NCI-H2107 (cell line): ENCODE results near the gene ACOT2.
"Not testable (repeated sequence)": the region's sequence is repeated elsewhere in the genome, so short reads cannot be mapped to it uniquely, and the experiment has no call there.

Experiments used
- DNase-seq: peaks from one replicate; lab custom pipeline; 2025; lab: John Stamatoyannopoulos, UW

ACOT2 gene

DNA sequence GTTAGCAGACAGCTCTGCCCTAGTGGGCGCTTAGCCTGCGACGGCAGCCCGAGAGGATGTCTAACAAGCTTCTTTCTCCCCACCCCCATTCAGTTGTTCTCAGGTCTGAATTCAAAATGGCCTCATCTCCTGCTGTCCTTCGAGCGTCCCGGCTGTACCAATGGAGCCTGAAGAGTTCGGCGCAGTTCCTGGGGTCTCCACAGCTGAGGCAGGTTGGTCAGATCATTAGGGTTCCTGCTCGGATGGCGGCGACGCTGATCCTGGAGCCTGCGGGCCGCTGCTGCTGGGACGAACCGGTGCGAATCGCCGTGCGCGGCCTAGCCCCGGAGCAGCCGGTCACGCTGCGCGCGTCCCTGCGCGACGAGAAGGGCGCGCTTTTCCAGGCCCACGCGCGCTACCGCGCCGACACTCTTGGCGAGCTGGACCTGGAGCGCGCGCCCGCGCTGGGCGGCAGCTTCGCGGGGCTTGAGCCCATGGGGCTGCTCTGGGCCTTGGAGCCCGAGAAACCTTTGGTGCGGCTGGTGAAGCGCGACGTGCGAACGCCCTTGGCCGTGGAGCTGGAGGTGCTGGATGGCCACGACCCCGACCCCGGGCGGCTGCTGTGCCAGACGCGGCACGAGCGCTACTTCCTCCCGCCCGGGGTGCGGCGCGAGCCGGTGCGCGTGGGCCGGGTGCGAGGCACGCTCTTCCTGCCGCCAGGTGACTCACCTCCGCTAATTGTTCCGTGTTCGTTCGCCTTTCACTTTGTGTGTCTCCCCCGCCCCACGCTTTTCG lies at the start of gene ACOT2:
Gene ACOT2, plus strand, starts transcription at position 29 of the 774 bp plus-strand sequence. Its CDS starts 28 bp downstream, at position 57.
- peak; percentile 82 for DNase-seq

DNA sequence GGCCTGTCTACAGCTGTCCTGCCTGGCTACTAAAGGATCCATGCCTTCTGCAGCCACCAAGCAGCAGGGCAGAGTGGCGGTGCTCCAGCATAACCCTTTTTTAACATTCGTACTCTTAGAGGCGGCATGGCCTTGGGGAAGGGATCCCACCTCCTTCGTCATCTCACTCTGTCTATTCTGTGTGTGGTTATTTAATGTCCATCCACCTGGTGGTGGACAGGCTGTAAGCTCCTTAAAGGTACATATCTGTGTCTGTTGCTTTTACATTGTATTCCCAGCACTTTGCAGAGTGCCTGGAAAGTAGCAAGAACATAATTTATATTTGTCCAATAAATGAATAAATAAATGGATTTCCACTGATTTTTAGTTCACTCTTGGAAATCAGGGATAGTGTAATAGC lies 47.8 kb upstream of the ACOT2 start:
- no peak for DNase-seq

DNA sequence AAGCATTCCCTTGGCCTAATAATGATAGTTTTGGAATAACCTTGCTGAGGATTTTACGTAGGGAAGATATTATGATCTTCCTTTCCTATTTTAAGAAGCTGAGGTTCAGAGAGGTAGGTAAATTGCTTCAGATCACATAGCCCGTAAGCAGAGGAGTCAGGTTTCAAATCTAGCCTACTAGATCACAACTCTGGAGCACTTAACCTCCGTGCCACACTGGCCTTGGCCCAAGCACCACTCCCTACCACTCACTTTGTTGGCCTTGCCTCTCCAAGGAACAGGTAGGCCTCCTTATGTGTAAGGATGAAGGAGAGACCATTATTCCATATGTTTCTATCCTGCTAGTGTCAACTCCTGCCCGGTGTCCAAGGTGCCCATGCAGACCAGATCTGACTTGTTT lies 44.5 kb upstream of the ACOT2 start:
- DNase-seq = no peak

DNA sequence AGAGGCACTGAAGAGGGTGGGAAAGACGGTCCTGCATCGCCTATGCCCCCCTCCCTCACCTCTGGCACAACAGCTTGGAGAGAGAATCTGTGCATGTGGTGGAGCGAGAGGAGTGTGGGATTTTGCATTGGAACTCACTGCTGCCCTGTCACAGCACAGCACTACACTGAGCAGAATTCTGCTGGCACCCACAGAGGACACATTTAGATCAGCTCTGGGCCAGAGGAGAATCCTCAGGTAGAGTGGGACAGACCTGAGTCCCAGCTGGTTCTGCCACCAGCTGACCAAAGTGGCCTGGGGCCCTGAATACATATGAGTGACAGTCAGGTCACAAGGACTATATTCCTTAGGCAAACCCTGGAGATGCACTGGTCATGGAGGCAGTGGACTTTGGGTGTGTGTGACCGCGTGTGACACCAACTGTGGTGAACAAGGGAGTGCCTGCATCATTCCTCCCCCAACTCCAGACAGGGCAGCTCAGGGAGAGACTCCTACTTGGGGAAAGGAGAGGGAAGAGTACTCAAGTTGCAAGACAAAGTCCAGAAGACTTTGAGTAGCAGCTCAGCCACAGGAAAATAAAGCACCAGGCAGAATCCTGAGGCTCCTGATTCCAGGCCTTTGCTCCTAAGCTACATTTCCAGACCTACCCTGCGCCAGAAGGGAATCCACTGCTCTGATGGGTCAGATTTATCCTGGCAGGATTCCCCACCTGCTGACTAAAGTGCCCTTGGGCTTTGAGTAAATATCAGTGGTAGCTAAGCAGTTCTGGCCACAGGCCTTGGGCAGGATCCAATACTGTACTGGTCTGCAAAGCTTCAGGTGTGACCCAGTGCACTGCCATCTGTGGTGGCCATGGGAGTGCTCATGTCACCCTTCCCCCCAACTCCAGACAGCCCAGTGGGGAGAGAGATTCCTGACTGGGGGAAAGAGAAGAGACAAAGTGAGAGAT lies 42.7 kb upstream of the ACOT2 start:
- DNase-seq = no peak

GRCh38 chr14:73529356-73529755 lies 39.7 kb upstream of the ACOT2 start:
- DNase-seq = not testable (repeated sequence)

DNA sequence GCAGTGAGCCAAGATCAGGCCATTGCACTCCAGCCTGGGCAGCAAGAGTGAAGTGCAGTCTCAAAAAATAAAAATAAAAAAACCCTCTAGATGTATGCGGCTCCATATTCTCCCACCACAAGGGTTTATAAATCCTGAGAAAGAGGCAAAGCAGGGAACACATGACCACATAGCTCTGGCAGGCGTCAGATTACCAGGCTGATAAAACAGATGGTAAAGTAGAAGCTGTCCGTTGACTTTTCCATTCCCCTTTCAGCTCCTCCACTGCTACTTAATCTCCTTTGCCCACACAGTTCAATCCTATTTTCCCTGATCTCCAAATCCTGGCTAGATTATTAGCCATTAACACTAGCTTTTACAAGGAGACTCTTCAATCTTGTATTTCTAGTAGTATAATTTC lies 37.0 kb upstream of the ACOT2 start:
- not testable (repeated sequence) for DNase-seq

GRCh38 chr14:73537244-73538045 lies 31.6 kb upstream of the ACOT2 start:
- DNase-seq = not testable (repeated sequence)

DNA sequence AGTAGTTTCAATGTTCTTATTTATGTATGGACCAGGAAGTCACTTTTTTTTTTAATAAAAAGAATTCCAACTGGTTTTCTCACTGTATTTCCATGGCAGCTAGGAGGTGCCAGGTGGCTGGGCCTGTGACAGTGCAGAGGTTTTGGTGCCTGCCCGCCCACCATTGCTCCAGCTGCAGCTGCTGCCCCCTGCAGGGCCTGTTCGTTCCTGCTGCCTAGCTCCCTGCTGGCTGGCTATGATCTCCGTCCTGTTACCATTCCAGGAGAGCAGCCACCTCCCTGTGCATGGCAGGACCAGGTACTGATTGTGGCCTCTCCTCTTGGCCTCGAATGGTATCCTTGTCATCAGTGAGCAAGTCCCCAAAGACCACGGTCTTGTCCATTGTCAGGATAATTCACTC lies 30.0 kb upstream of the ACOT2 start:
- not testable (repeated sequence) for DNase-seq

GRCh38 chr14:73542961-73543360 lies 26.1 kb upstream of the ACOT2 start:
- not testable (repeated sequence) for DNase-seq

DNA sequence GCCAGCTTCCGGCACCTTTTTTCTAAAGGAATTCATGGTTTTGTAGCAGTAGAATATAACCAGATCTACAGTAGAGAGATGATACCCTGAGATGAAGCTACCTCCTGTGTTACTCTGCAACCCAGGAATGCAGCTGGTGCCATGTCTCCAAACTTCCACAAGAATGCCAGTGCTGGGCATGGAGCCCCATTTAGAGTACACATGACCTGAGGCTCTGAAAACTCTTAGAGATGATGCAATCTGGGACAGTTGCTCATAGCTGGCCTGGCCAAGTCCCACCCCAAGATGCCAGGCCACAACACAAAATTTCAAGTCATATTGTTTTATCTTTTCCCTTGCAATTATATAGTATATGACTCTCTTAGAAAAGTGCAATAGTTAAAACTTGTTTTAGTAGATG lies 23.7 kb upstream of the ACOT2 start:
- DNase-seq = not testable (repeated sequence)

- DNase-seq = not testable (repeated sequence)
Observed at GRCh38 chr14:73549097-73549496, 19.9 kb upstream of the ACOT2 start.

DNA sequence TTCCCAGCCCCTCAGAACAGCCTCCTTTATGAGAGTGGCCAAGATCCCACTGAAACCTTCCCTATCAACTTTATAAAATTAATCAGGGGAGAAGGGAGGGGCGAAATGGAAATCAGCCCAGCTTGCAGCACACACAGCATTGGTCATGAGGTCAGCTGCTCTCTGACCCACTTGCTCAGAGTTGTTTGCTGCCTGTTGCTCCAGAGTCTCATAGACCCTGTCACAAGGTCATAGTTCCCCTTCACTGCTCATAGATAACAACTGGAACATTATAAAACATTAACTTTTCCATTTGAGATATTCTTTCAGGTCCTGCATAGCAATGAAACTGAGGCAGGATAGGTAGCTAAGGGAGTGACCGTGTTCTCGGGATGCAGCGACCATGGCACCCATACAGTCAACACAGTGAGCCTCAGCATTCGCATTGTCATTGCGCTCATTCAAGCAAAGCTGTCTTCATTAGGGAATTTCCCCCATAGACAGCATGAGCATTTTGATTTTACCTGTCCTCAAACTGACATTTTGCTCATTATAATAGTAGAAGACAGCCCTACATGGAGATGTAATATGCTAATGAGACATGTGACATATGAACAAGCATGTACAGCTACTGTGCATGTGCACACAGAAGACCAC lies 19.0 kb upstream of the ACOT2 start:
- DNase-seq = not testable (repeated sequence)

- no peak for DNase-seq
Observed at GRCh38 chr14:73553845-73554244, 15.2 kb upstream of the ACOT2 start.

GRCh38 chr14:73557201-73557600 lies 11.8 kb upstream of the ACOT2 start:
- not testable (repeated sequence) for DNase-seq

- not testable (repeated sequence) for DNase-seq
Observed at GRCh38 chr14:73558238-73558637, 10.8 kb upstream of the ACOT2 start.

GRCh38 chr14:73562256-73562655 lies 6.8 kb upstream of the ACOT2 start:
- not testable (repeated sequence) for DNase-seq

DNA sequence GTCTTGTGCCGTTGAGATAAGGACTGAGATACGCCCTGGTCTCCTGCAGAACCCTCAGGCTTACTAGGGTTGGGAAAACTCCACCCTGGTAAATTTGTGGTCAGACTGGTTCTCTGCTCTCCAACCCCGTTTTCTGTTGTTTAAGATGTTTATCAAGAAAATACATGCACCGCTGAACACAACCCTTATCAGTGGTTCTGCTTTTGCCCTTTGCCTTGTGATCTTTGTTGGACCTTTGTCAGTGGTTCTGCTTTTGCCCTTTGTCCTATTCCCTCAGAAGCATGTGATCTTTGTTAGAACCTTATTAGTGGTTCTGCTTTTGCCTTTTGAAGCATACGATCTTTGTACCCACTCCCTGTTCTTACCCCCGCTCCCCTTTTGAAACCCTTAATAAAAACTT lies 6.3 kb upstream of the ACOT2 start:
- not testable (repeated sequence) for DNase-seq

DNA sequence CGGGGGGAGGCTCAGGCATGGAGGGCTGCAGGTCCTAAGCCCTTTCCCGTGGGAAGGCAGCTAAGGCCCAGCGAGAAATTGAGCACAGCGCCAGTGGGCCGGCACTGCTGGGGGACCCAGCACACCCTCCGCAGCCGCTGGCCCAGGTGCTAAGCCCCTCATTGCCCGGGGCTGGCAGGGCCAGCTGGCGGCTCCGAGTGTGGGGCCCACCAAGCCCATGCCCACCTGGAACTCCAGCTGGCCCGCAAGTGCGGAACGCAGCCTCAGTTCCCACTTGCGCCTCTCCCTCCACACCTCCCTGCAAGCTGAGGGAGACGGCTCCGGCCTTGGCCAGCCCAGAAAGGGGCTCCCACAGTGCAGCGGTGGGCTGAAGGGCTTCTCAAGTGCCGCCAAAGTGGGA lies 2.6 kb upstream of the ACOT2 start:
- not testable (repeated sequence) for DNase-seq

DNA sequence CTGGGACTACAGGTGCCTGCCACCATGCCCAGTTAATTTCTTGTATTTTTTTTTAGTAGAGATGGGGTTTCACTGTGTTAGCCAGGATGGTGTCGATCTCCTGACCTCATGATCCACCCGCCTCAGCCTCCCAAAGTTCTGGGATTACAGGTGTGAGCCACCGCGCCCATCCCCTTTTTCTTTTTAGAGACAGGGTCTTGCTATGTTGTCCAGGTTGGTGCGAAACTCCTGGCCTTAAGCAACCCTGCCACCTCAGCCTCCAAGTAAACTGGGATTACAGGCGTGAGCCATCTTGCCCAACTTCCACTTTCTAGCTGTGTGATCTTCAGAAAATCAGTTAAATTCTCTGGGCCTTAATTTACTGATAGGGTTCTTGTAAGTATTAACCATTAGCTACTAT lies 2.1 kb upstream of the ACOT2 start:
- DNase-seq = not testable (repeated sequence)

- no peak for DNase-seq
Observed at GRCh38 chr14:73567358-73567757, 1.7 kb upstream of the ACOT2 start.
